ENCODE measurements around the gene CAV3.

- no peak for TF ChIP-seq CTCF (conservative IDR thresholded peaks at IDR 0.05; ENCODE audit: low read depth in 2 of 2)
- TF ChIP-seq POLR2AphosphoS5 (IDR thresholded peaks at IDR 0.05; ENCODE audit: low read depth): no peak
- no peak for TF ChIP-seq EZH2 (IDR thresholded peaks at IDR 0.05; ENCODE audit: low read depth, unreplicated experiment)
- no peak for TF ChIP-seq JUNB (IDR thresholded peaks at IDR 0.05; ENCODE audit: unreplicated experiment)
- TF ChIP-seq, protein P1, sequence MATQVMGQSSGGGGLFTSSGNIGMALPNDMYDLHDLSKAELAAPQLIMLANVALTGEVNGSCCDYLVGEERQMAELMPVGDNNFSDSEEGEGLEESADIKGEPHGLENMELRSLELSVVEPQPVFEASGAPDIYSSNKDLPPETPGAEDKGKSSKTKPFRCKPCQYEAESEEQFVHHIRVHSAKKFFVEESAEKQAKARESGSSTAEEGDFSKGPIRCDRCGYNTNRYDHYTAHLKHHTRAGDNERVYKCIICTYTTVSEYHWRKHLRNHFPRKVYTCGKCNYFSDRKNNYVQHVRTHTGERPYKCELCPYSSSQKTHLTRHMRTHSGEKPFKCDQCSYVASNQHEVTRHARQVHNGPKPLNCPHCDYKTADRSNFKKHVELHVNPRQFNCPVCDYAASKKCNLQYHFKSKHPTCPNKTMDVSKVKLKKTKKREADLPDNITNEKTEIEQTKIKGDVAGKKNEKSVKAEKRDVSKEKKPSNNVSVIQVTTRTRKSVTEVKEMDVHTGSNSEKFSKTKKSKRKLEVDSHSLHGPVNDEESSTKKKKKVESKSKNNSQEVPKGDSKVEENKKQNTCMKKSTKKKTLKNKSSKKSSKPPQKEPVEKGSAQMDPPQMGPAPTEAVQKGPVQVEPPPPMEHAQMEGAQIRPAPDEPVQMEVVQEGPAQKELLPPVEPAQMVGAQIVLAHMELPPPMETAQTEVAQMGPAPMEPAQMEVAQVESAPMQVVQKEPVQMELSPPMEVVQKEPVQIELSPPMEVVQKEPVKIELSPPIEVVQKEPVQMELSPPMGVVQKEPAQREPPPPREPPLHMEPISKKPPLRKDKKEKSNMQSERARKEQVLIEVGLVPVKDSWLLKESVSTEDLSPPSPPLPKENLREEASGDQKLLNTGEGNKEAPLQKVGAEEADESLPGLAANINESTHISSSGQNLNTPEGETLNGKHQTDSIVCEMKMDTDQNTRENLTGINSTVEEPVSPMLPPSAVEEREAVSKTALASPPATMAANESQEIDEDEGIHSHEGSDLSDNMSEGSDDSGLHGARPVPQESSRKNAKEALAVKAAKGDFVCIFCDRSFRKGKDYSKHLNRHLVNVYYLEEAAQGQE (IDR thresholded peaks at IDR 0.05; ENCODE audit: unreplicated experiment): no peak
- no peak for TF ChIP-seq STAT1 (IDR thresholded peaks at IDR 0.05; ENCODE audit: unreplicated experiment)
- TF ChIP-seq CREB1 (CRISPR knock-in tag; IDR thresholded peaks at IDR 0.05; ENCODE audit: low read depth): no peak
- TF ChIP-seq NANOG (IDR thresholded peaks at IDR 0.05; ENCODE audit: borderline replicate concordance): no peak
- no peak for TF ChIP-seq EZH2phosphoT487 (IDR thresholded peaks at IDR 0.05; ENCODE audit: unreplicated experiment)
Measured at GRCh38 chr3:8760091-8760490, 26.5 kb downstream of the CAV3 start.

All from GM23338 (cell line).